ENCODE results near the gene MRPL53. TPM values are rescaled to one million over a fixed set of nuclear protein-coding genes. Genes with fewer than 3 reads are reported as not detected.

The MRPL53 gene
- total and polyA plus RNA-seq, 2 of the 13 experiments (the other 11 are each of a cell fraction or from before 2014, with no cell fraction given) = 34.3 to 51.9 TPM

- TF ChIP-seq EHMT2 (IDR thresholded peaks at IDR 0.05; ENCODE audit: borderline replicate concordance, low read depth, low read length) = no peak
- 0 out of 2 replicates have a peak, but pooled peaks have one; percentile 28 for TF ChIP-seq ZNF713 (CRISPR knock-in tag; IDR thresholded peaks at IDR 0.05)
- peak; percentile 50; the same call in 1 of the 2 replicates for TF ChIP-seq NFYB (CRISPR knock-in tag; IDR thresholded peaks at IDR 0.05)
- TF ChIP-seq SOX6 (IDR thresholded peaks at IDR 0.05) = no peak
- peak; percentile 77 for TF ChIP-seq SOX6 (CRISPR knock-in tag; IDR thresholded peaks at IDR 0.05)
- TF ChIP-seq PAF1 (CRISPR knock-in tag; IDR thresholded peaks at IDR 0.05) = no peak
- no peak for TF ChIP-seq TFE3 (CRISPR knock-in tag; IDR thresholded peaks at IDR 0.05)
- TF ChIP-seq SCMH1 (CRISPR knock-in tag; IDR thresholded peaks at IDR 0.05; ENCODE audit: borderline replicate concordance) = no peak
- no peak for TF ChIP-seq NAIF1 (CRISPR knock-in tag; IDR thresholded peaks at IDR 0.05; ENCODE audit: borderline replicate concordance)
- no peak for TF ChIP-seq ZFAT (CRISPR knock-in tag; conservative IDR thresholded peaks at IDR 0.05)
- TF ChIP-seq YY1 (IDR thresholded peaks at IDR 0.05; ENCODE audit: insufficient read depth, insufficient replicate concordance, low read depth, low read length) = peak; percentile 100
- TF ChIP-seq ZNF382 (CRISPR knock-in tag; IDR thresholded peaks at IDR 0.05; ENCODE audit: borderline replicate concordance) = no peak
- no peak for TF ChIP-seq ZNF740 (CRISPR knock-in tag; IDR thresholded peaks at IDR 0.05)
- TF ChIP-seq ERF (CRISPR knock-in tag; IDR thresholded peaks at IDR 0.05) = peak; percentile 77
- no peak; the same call in 1 of the 2 replicates for TF ChIP-seq TOE1 (CRISPR knock-in tag; IDR thresholded peaks at IDR 0.05)
- no peak for TF ChIP-seq CREB1 (IDR thresholded peaks at IDR 0.05)
- TF ChIP-seq CREB1 (CRISPR knock-in tag; IDR thresholded peaks at IDR 0.05) = peak; percentile 91
Measured at GRCh38 chr2:74482801-74483674, 10.6 kb upstream of the MRPL53 start, which contains the start of the genes CCDC142 and TTC31 (continued).

Measured in HepG2 (cell line).